ENCODE measurements around the gene PRKAB2.
"Not testable (repeated sequence)": the region's sequence is repeated elsewhere in the genome, so short reads cannot be mapped to it uniquely, and the experiment has no call there.

PRKAB2 gene

DNA sequence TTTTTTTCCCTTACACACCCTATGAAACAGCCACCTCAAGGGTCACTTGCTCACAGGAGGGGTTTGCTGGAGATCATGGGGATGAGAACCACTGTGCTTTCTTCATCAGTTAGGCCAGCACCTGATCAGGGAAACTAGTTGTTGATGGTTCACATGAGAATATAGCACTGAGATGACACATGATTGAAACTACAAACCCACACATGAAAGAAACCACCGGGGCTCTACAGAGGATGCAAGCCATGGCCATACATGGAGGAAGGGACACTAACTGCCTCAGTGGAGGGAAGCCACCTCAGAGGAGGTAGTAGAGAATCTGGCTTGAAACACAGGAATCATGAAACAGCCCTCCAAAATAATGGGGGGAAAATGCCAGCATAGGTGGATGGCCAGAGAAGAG is 63.2 kb downstream of the PRKAB2 start:
- DNase-seq = no peak

GRCh38 chr1:147106407-147106881 is 65.8 kb downstream of the PRKAB2 start:
- DNase-seq = not testable (repeated sequence)

DNA sequence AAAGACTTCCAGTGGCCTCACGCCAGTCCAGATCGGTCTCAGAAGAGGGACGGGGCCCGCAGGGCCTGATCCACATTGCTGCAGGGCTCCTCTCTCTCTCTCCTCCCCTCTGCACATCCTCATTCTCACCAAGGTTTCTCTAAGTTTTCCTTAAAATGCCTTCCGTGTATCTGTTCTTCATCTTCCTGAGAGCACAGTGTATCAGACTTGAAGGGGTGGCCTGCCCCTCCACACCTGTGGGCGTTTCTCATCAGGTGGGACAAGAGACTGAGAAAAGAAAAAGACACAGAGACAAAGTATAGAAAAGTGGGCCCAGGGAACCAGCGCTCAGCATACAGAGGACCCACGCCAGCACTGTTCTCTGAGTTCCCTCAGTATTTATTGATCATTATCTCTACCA is 66.4 kb downstream of the PRKAB2 start:
- DNase-seq = no peak

Data from NCI-H1436 (cell line).